SK-N-SH (cell line): ENCODE data around the gene PLXNA4. TPM values are rescaled to one million over a fixed set of nuclear protein-coding genes. Genes with fewer than 3 reads are reported as not detected.

Experiments
- CTCF ChIA-PET: fragments of 300-600, 350-600 bp; formaldehyde crosslinking; extraction: SDS; loops from one replicate; lab custom pipeline; 2021; lab: Yijun Ruan, JAX
- POLR2A ChIA-PET: fragments of 350-600 bp; sonication (Branson Sonifier 250); formaldehyde crosslinking; extraction: SDS; loops from one replicate; lab custom pipeline; 2020; ENCODE audit warnings: antibody characterized with exemption, inconsistent platforms; lab: Yijun Ruan, JAX
- DNase-seq: peaks from one replicate; pipeline ENCODE4 v3.0.0; 2012
- H2AFZ ChIP-seq: fragments of 200-600 bp; sonication (generic); 2 replicates; pipeline ENCODE4 v1.8.1; 2016; ENCODE audit warnings: antibody characterized with exemption, mild to moderate bottlenecking, low read depth
- H3F3A ChIP-seq: fragments of 200-600 bp; sonication (generic); replicated peaks from 2 replicates; pipeline ENCODE3; 2016; ENCODE audit warnings: antibody characterized with exemption, mild to moderate bottlenecking; ENCODE audit not compliant: insufficient read depth
- H3K27ac ChIP-seq, 2 experiments: fragments of 200-500 bp in 1 of 2; fragments of 200-600 bp in 1 of 2; sonication (Bioruptor generic) in 1 of 2; sonication (generic), shearing (Covaris generic) in 1 of 2; 2 replicates each; pipeline versions ENCODE4 v1.5.1 to v1.6.1; 2014 to 2016; ENCODE audit warnings: low read depth in 2 of 2, inconsistent platforms in 1 of 2, low read length in 1 of 2, mild to moderate bottlenecking in 1 of 2, mixed read lengths in 1 of 2
- H3K27me3 ChIP-seq: fragments of 200-600 bp; sonication (generic), shearing (Covaris generic); 2 replicates; pipeline ENCODE4 v1.6.1; 2016; ENCODE audit warnings: mixed run types; ENCODE audit not compliant: insufficient read depth
- H3K36me3 ChIP-seq, 2 experiments: fragments of 200-500 bp in 1 of 2; fragments of 200-600 bp in 1 of 2; sonication (Bioruptor generic) in 1 of 2; sonication (generic) in 1 of 2; replicated peaks in 1 of 2; 2 replicates each; pipeline versions ENCODE3 to v1.5.1; 2014 to 2016; ENCODE audit warnings: low read length in 1 of 2, mild to moderate bottlenecking in 1 of 2; ENCODE audit not compliant: insufficient read depth in 2 of 2, control insufficient read depth in 1 of 2
- H3K4me1 ChIP-seq, 2 experiments: fragments of 200-500 bp in 1 of 2; fragments of 200-600 bp in 1 of 2; sonication (Bioruptor generic) in 1 of 2; sonication (generic), shearing (Covaris generic) in 1 of 2; 2 replicates each; pipeline versions ENCODE4 v1.5.1 to v1.6.1; 2014 to 2016; ENCODE audit warnings: low read depth in 1 of 2, low read length in 1 of 2, mixed run types in 1 of 2; ENCODE audit not compliant: insufficient read depth in 2 of 2, control insufficient read depth in 1 of 2
- H3K4me2 ChIP-seq: fragments of 200-600 bp; sonication (generic), shearing (Covaris generic); 2 replicates; pipeline ENCODE4 v1.6.1; 2017; ENCODE audit warnings: mixed run types
- H3K4me3 ChIP-seq, 2 experiments: fragments of 200-500 bp in 1 of 2; fragments of 200-600 bp in 1 of 2; sonication (Bioruptor generic) in 1 of 2; sonication (generic), shearing (Covaris generic) in 1 of 2; 2 replicates each; pipeline versions ENCODE4 v1.5.1 to v1.8.1; 2014 to 2016; ENCODE audit warnings: low read depth in 2 of 2, inconsistent platforms in 1 of 2, low read length in 1 of 2, mild to moderate bottlenecking in 1 of 2, mixed read lengths in 1 of 2, moderate library complexity in 1 of 2
- H3K79me2 ChIP-seq: fragments of 200-600 bp; sonication (generic); 2 replicates; pipeline ENCODE4 v1.8.1; 2017; ENCODE audit warnings: mild to moderate bottlenecking; ENCODE audit not compliant: insufficient read depth
- H3K9ac ChIP-seq: fragments of 200-600 bp; sonication (generic); 2 replicates; pipeline ENCODE4 v1.6.1; 2017; ENCODE audit warnings: mixed run types
- H3K9me2 ChIP-seq: fragments of 200-600 bp; sonication (generic); 2 replicates; pipeline ENCODE4 v1.6.1; 2017; ENCODE audit warnings: mixed run types
- H3K9me3 ChIP-seq: fragments of 200-600 bp; sonication (generic); 2 replicates; pipeline ENCODE4 v1.6.1; 2017; ENCODE audit warnings: mixed run types, mild to moderate bottlenecking, moderate library complexity
- H4K20me1 ChIP-seq: fragments of 200-600 bp; sonication (generic); 2 replicates; pipeline ENCODE4 v1.6.1; 2017; ENCODE audit warnings: mild to moderate bottlenecking, mixed run types; ENCODE audit not compliant: insufficient read depth
- CHD2 ChIP-seq: fragments of 150-350 bp; IDR thresholded peaks from 2 replicates; pipeline ENCODE4 v1.6.1; 2018; ENCODE audit warnings: low read length; ENCODE audit not compliant: partially characterized antibody
- ELF1 ChIP-seq: IDR thresholded peaks from 2 replicates; pipeline ENCODE4 v1.4.0; 2012
- EP300 ChIP-seq, 2 experiments: IDR thresholded peaks; 2 replicates each; pipeline versions ENCODE4 v1.4.0 to v1.6.1; 2012; ENCODE audit warnings: borderline replicate concordance in 1 of 2, low read depth in 1 of 2, low read length in 1 of 2
- EZH2phosphoT487 ChIP-seq: fragments of 200-600 bp; sonication (generic); IDR thresholded peaks from 2 replicates; pipeline ENCODE4 v1.6.1; 2017; ENCODE audit warnings: low read depth, mixed run types, mild to moderate bottlenecking, antibody characterized with exemption, moderate library complexity, borderline replicate concordance
- FOXJ3 ChIP-seq: sonication (generic); formaldehyde crosslinking; IDR thresholded peaks from 2 replicates; pipeline ENCODE4 v1.5.1; 2020; ENCODE audit warnings: mild to moderate bottlenecking, missing genetic modification reagents
- GABPA ChIP-seq: IDR thresholded peaks from 2 replicates; pipeline ENCODE4 v1.4.0; 2012; ENCODE audit warnings: low read depth, mild to moderate bottlenecking
- IRF3 ChIP-seq: fragments of 150-350 bp; IDR thresholded peaks from 2 replicates; pipeline ENCODE4 v1.6.1; 2016; ENCODE audit warnings: mild to moderate bottlenecking, low read depth, low read length
- MAX ChIP-seq: IDR thresholded peaks from 2 replicates; pipeline ENCODE4 v1.4.0; 2012; ENCODE audit warnings: low read depth
- MEF2A ChIP-seq: IDR thresholded peaks from 2 replicates; pipeline ENCODE4 v1.4.0; 2012; ENCODE audit warnings: low read depth, borderline replicate concordance
- MXI1 ChIP-seq: IDR thresholded peaks from 2 replicates; pipeline ENCODE4 v1.6.1; 2012; ENCODE audit warnings: mild to moderate bottlenecking, low read depth, low read length, improper control_type of control experiment
- NFIC ChIP-seq: IDR thresholded peaks from 2 replicates; pipeline ENCODE4 v1.4.0; 2012; ENCODE audit warnings: borderline replicate concordance
- PBX3 ChIP-seq: IDR thresholded peaks from 2 replicates; pipeline ENCODE4; 2012
- POLR2AphosphoS5 ChIP-seq: IDR thresholded peaks from 2 replicates; pipeline ENCODE4 v1.6.1; 2012; ENCODE audit warnings: low read depth, low read length
- RCOR1 ChIP-seq: fragments of 150-350 bp; IDR thresholded peaks from 2 replicates; pipeline ENCODE4 v1.6.1; 2017; ENCODE audit warnings: antibody characterized with exemption, low read length
- REST ChIP-seq: IDR thresholded peaks from 2 replicates; pipeline ENCODE4 v1.6.1; 2012; ENCODE audit warnings: mild to moderate bottlenecking, low read depth, low read length, moderate library complexity
- RFX5 ChIP-seq: IDR thresholded peaks from 2 replicates; pipeline ENCODE4 v1.6.1; 2012; ENCODE audit warnings: mild to moderate bottlenecking, improper control_type of control experiment, low read length
- TCF12 ChIP-seq: IDR thresholded peaks from 2 replicates; pipeline ENCODE4 v1.4.0; 2012
- TEAD4 ChIP-seq: IDR thresholded peaks from 2 replicates; pipeline ENCODE4 v1.4.0; 2012; ENCODE audit warnings: mild to moderate bottlenecking, borderline replicate concordance; ENCODE audit not compliant: insufficient read depth
- YY1 ChIP-seq: IDR thresholded peaks from 2 replicates; pipeline ENCODE4 v1.4.0; 2012; ENCODE audit warnings: low read depth, mild to moderate bottlenecking
- WGBS: methylation state at CpG from one replicate; pipeline ENCODE4 v1.1.6; 2017; ENCODE audit warnings: low lambda C conversion rate; 5-methylcytosine and 5-hydroxymethylcytosine counted together
- polyA plus RNA-seq, 3 experiments: library from polyadenylated mRNA; depleted of rRNA; stranded (reverse); fragments of >200 nt; gene quantifications; 2 replicates each; pipeline ENCODE4 v1.2.3, GENCODE V29; 2012
- TF ChIP-seq, protein P1 (sequence below): IDR thresholded peaks from 2 replicates; pipeline ENCODE4 v1.4.0; 2012; ENCODE audit warnings: low read depth, borderline replicate concordance
- TF ChIP-seq, protein P2 (sequence below): fragments of 200-600 bp; sonication (generic); IDR thresholded peaks from 2 replicates; pipeline ENCODE4 v1.6.1; 2017; ENCODE audit warnings: antibody characterized with exemption, mild to moderate bottlenecking, moderate library complexity
- TF ChIP-seq, protein P3 (sequence below): fragments of 150-350 bp; IDR thresholded peaks from 2 replicates; pipeline ENCODE4 v1.6.1; 2017; ENCODE audit warnings: antibody characterized with exemption, low read length, low read depth, borderline replicate concordance

PLXNA4 gene
- polyA plus RNA-seq, 1 of the 3 experiments (the other 2 are of a cell fraction), result 2.4 TPM

DNA sequence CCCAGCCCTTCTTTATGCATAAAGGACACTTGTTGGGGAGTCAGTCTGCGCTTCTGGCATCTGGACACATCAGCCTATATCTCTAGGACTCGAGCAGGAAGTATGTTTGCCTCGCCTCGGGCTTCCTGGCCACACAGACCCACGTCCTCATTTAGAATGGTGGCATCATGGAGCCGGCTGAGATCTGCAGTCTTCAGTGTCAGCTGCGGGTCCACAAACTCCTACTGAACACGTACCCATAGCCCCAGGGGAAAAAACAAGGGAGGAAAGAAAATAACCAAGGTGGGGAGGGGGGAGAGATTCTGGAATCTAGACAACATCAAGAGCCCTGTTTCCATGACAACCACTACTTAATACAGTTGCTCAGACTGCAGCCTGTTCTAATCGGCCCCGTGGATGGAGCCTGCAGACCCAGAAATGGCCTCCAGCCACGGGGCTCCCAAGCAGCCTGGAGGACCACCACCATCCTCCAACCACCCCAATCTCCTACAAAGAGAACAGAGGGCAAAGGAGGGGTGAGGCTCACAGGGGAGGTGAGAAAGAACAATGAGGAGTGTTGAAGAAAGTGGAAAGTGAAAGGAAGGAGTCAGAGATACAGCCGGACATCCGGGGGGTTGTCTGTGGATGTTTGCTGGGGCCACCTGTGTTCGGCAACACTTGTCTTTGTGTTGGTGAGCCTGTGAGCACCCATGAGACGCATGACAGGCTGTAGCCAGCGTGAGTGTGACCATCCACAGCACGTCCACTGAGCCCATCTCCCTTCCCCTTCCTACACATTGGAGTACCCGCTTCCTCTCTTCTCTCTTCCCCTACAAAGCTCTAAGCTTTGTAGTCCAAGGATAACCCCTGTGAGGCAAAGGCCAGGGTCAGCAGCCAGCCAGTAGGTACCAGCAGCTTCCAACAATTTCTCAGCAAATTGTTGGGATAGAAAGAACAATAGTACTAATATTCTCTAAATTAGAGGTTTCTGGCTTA lies 141.0 kb downstream of the PLXNA4 start:
- 61% methylated on average over 18 of the region's 18 CpGs for WGBS
- H2AFZ ChIP-seq, result no peak overlapping the region
- no peak for TF ChIP-seq ELF1
- TF ChIP-seq, protein P1, sequence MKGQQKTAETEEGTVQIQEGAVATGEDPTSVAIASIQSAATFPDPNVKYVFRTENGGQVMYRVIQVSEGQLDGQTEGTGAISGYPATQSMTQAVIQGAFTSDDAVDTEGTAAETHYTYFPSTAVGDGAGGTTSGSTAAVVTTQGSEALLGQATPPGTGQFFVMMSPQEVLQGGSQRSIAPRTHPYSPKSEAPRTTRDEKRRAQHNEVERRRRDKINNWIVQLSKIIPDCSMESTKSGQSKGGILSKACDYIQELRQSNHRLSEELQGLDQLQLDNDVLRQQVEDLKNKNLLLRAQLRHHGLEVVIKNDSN, result no peak
- TF ChIP-seq IRF3, result no peak
- peak; percentile 40 for TF ChIP-seq CHD2
- TF ChIP-seq EP300 (IDR thresholded peaks at IDR 0.05; ENCODE audit: borderline replicate concordance in 1 of 2, low read depth in 1 of 2, low read length in 1 of 2), result peak in 1 of 2 experiments; percentile 49; a peak in 1 of 4 replicates
- TF ChIP-seq MXI1, result no peak
- TF ChIP-seq PBX3, result no peak
- TF ChIP-seq RFX5, result no peak
- TF ChIP-seq NFIC, result no peak
- TF ChIP-seq RCOR1, result peak; percentile 56
- TF ChIP-seq EZH2phosphoT487, result no peak
- TF ChIP-seq POLR2AphosphoS5, result no peak
- no peak for TF ChIP-seq REST
- no peak for TF ChIP-seq YY1
- TF ChIP-seq GABPA, result no peak
- TF ChIP-seq, protein P2, sequence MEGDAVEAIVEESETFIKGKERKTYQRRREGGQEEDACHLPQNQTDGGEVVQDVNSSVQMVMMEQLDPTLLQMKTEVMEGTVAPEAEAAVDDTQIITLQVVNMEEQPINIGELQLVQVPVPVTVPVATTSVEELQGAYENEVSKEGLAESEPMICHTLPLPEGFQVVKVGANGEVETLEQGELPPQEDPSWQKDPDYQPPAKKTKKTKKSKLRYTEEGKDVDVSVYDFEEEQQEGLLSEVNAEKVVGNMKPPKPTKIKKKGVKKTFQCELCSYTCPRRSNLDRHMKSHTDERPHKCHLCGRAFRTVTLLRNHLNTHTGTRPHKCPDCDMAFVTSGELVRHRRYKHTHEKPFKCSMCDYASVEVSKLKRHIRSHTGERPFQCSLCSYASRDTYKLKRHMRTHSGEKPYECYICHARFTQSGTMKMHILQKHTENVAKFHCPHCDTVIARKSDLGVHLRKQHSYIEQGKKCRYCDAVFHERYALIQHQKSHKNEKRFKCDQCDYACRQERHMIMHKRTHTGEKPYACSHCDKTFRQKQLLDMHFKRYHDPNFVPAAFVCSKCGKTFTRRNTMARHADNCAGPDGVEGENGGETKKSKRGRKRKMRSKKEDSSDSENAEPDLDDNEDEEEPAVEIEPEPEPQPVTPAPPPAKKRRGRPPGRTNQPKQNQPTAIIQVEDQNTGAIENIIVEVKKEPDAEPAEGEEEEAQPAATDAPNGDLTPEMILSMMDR, result no peak
- TF ChIP-seq TEAD4, result no peak
- no peak for TF ChIP-seq FOXJ3 (CRISPR knock-in tag)
- no peak for TF ChIP-seq MEF2A
- no peak for TF ChIP-seq TCF12
- TF ChIP-seq, protein P3, sequence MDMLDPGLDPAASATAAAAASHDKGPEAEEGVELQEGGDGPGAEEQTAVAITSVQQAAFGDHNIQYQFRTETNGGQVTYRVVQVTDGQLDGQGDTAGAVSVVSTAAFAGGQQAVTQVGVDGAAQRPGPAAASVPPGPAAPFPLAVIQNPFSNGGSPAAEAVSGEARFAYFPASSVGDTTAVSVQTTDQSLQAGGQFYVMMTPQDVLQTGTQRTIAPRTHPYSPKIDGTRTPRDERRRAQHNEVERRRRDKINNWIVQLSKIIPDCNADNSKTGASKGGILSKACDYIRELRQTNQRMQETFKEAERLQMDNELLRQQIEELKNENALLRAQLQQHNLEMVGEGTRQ, result no peak
- TF ChIP-seq MAX, result no peak

More for the DNA sequence above, 141.0 kb downstream of the PLXNA4 start:
- ChIA-PET POLR2A (interaction anchor here (1.0 to 1.2 kb wide), 2 partner anchors 16 to 41 kb away, joined by 3 read pairs; no protein-coding TSS in a partner anchor), CTCF (interaction anchor here (0.6 to 4.5 kb wide), 12 partner anchors 9 to 145 kb away, joined by 3 to 15 read pairs (median 4); no protein-coding TSS in a partner anchor)
- no peaks in the 10 kb centered on the region for H3K79me2 ChIP-seq
- no peak overlapping the region for H3K9ac ChIP-seq
- H3K4me3 ChIP-seq, result peak overlapping the region in 1 of 2 experiments; percentile 7; a peak in 1 of 4 replicates
- H3K9me2 ChIP-seq, result no peaks in the 10 kb centered on the region
- H4K20me1 ChIP-seq, result no peaks in the 10 kb centered on the region
- H3F3A ChIP-seq, result peaks cover 4% of the 10 kb centered on the region
- no peaks in the 10 kb centered on the region for H3K9me3 ChIP-seq
- peaks cover 10 to 65% of the 10 kb centered on the region in 2 experiments for H3K4me1 ChIP-seq
- peak overlapping the region in 1 of 2 experiments; percentile 92; a peak in 3 of 4 replicates for H3K27ac ChIP-seq
- H3K4me2 ChIP-seq, result no peak overlapping the region; the same call in 1 of the 2 replicates
- no peaks in the 10 kb centered on the region for H3K36me3 ChIP-seq
- peak; percentile 73 for DNase-seq
- H3K27me3 ChIP-seq, result no peaks in the 10 kb centered on the region
